COLO668 (cell line): ENCODE results near the gene DNAH11.
A peak's percentile ranks its signal among the peaks of the same experiment; 100 is the strongest.
"Not testable (repeated sequence)": the region's sequence is repeated elsewhere in the genome, so short reads cannot be mapped to it uniquely, and the experiment has no call there.

ENCODE experiments used
- DNase-seq: peaks from one replicate; lab custom pipeline; 2025; ENCODE audit not compliant: unreplicated experiment; lab: John Stamatoyannopoulos, UW

DNAH11 gene

GRCh38 chr7:21766218-21766617, 223.4 kb downstream of the DNAH11 start:
- DNase-seq = no peak

GRCh38 chr7:21767300-21767900, 224.6 kb downstream of the DNAH11 start:
- peak; percentile 82 for DNase-seq

- no peak for DNase-seq
Measured at GRCh38 chr7:21768279-21768678, 225.4 kb downstream of the DNAH11 start.

GRCh38 chr7:21771266-21771665, 228.4 kb downstream of the DNAH11 start:
- DNase-seq = no peak

GRCh38 chr7:21771906-21772610, 229.2 kb downstream of the DNAH11 start:
- no peak for DNase-seq

GRCh38 chr7:21773326-21773725, 230.5 kb downstream of the DNAH11 start:
- no peak for DNase-seq

- DNase-seq = no peak
Measured at GRCh38 chr7:21777921-21778320, 235.1 kb downstream of the DNAH11 start.

GRCh38 chr7:21778953-21779352, 236.1 kb downstream of the DNAH11 start:
- no peak for DNase-seq

- no peak for DNase-seq
Measured at GRCh38 chr7:21782996-21783395, 240.2 kb downstream of the DNAH11 start.

- no peak for DNase-seq
Measured at GRCh38 chr7:21784989-21785388, 242.2 kb downstream of the DNAH11 start.

GRCh38 chr7:21805791-21806190, 263.0 kb downstream of the DNAH11 start:
- no peak for DNase-seq

GRCh38 chr7:21806388-21806787, 263.5 kb downstream of the DNAH11 start:
- no peak for DNase-seq

- no peak for DNase-seq
Measured at GRCh38 chr7:21819048-21819447, 276.2 kb downstream of the DNAH11 start.

- DNase-seq = no peak
Measured at GRCh38 chr7:21828841-21829240, 286.0 kb downstream of the DNAH11 start.

- DNase-seq = no peak
Measured at GRCh38 chr7:21829731-21830130, 286.9 kb downstream of the DNAH11 start.

- no peak for DNase-seq
Measured at GRCh38 chr7:21844742-21845141, 301.9 kb downstream of the DNAH11 start.

- no peak for DNase-seq
Measured at GRCh38 chr7:21850531-21851285, 307.9 kb downstream of the DNAH11 start.

GRCh38 chr7:21851559-21851967, 308.7 kb downstream of the DNAH11 start:
- DNase-seq = no peak

GRCh38 chr7:21865631-21866204, 322.9 kb downstream of the DNAH11 start:
- not testable (repeated sequence) for DNase-seq

- no peak for DNase-seq
Measured at GRCh38 chr7:21866731-21867130, 323.9 kb downstream of the DNAH11 start.

- no peak for DNase-seq
Measured at GRCh38 chr7:21867226-21867625, 324.4 kb downstream of the DNAH11 start.
